ENCODE results near the gene DPM2. TPM values are rescaled to one million over a fixed set of nuclear protein-coding genes. Genes with fewer than 3 reads are reported as not detected.

DPM2 gene
- total and polyA plus RNA-seq, 8 donors, result 1.7 to 98.2 (median 35.3) TPM

GRCh38 chr9:127912882-127913281 lies 24.8 kb downstream of the DPM2 start:
- 35 to 57% (median 46%) methylated on average over 4 to 5 of the region's 5 CpGs for WGBS, 5 donors
- no peaks in the 10 kb centered on the region for H3K9me3 ChIP-seq
- H3K4me3 ChIP-seq, result no peak overlapping the region
- peaks cover 17 to 63% (median 58%) of the 10 kb centered on the region in 4 donors for H3K36me3 ChIP-seq
- H3K27ac ChIP-seq, result peak overlapping the region in 3 of 5 donors; percentile 35 to 58 (median 40)
- peak in 1 of 3 donors; percentile 43 for TF ChIP-seq POLR2AphosphoS5 (IDR thresholded peaks at IDR 0.05)
- no peak for TF ChIP-seq CTCF (IDR thresholded peaks at IDR 0.05)
- no peak for TF ChIP-seq POLR2A (IDR thresholded peaks at IDR 0.05)
- TF ChIP-seq EP300 (IDR thresholded peaks at IDR 0.05), result no peak
- peak; percentile 67 to 87 for DNase-seq
- no peaks in the 10 kb centered on the region for H3K27me3 ChIP-seq
- intact Hi-C loops (cut with DNase I; ENCODE audit: low total_unique reads), result no loop called here
- peaks cover 35 to 59% (median 51%) of the 10 kb centered on the region in 4 donors for H3K4me1 ChIP-seq

GRCh38 chr9:127912296-127912695 lies 25.4 kb downstream of the DPM2 start:
- DNase-seq, result no peak
- Histone ChIP-seq H3K27me3 (no peaks in the 10 kb centered on the region), H3K4me3 (no peak overlapping the region), H3K27ac (peak overlapping the region in 3 of 5 donors; percentile 35 to 58 (median 40)), H3K9me3 (no peaks in the 10 kb centered on the region), H3K4me1 (peaks cover 29 to 54% (median 46%) of the 10 kb centered on the region in 4 donors), H3K36me3 (peaks cover 18 to 64% (median 62%) of the 10 kb centered on the region in 4 donors)
- intact Hi-C loops (cut with DNase I; ENCODE audit: low total_unique reads), result no loop called here
- 92 to 97% (median 96%) methylated on average over 16 to 31 of the region's 31 CpGs for WGBS, 5 donors
- TF ChIP-seq EP300 (IDR thresholded peaks at IDR 0.05), result no peak
- no peak for TF ChIP-seq POLR2AphosphoS5 (IDR thresholded peaks at IDR 0.05)
- no peak for TF ChIP-seq POLR2A (IDR thresholded peaks at IDR 0.05)

GRCh38 chr9:127910613-127911205 lies 26.9 kb downstream of the DPM2 start:
- peaks cover 26 to 57% (median 47%) of the 10 kb centered on the region in 4 donors for H3K4me1 ChIP-seq
- H3K4me3 ChIP-seq, result no peak overlapping the region
- no peaks in the 10 kb centered on the region for H3K27me3 ChIP-seq
- peaks cover 18 to 64% (median 62%) of the 10 kb centered on the region in 4 donors for H3K36me3 ChIP-seq
- H3K9me3 ChIP-seq, result no peaks in the 10 kb centered on the region
- TF ChIP-seq POLR2A (IDR thresholded peaks at IDR 0.05) (no peak), POLR2AphosphoS5 (IDR thresholded peaks at IDR 0.05) (no peak), CTCF (IDR thresholded peaks at IDR 0.05) (no peak), EP300 (IDR thresholded peaks at IDR 0.05) (no peak)
- intact Hi-C loops (cut with DNase I; ENCODE audit: low total_unique reads), result no loop called here
- 62 to 73% (median 68%) methylated on average over 6 of the region's 6 CpGs for WGBS, 5 donors
- DNase-seq, result peak in 1 of 2 donors; percentile 52
- peak overlapping the region in 1 of 5 donors; percentile 58 for H3K27ac ChIP-seq

GRCh38 chr9:127909839-127910273 lies 27.8 kb downstream of the DPM2 start:
- H3K9me3 ChIP-seq, result no peaks in the 10 kb centered on the region
- H3K4me3 ChIP-seq, result no peak overlapping the region
- DNase-seq, result no peak
- H3K4me1 ChIP-seq, result peaks cover 24 to 57% (median 47%) of the 10 kb centered on the region in 4 donors
- no peak overlapping the region for H3K27ac ChIP-seq
- intact Hi-C loops (cut with DNase I; ENCODE audit: low total_unique reads), result no loop called here
- H3K27me3 ChIP-seq, result no peaks in the 10 kb centered on the region
- TF ChIP-seq POLR2AphosphoS5 (IDR thresholded peaks at IDR 0.05) (no peak), CTCF (IDR thresholded peaks at IDR 0.05) (no peak), POLR2A (IDR thresholded peaks at IDR 0.05) (no peak), EP300 (IDR thresholded peaks at IDR 0.05) (no peak)
- peaks cover 18 to 64% (median 62%) of the 10 kb centered on the region in 4 donors for H3K36me3 ChIP-seq
- WGBS, 5 donors, result 90 to 92% (median 90%) methylated on average over 12 to 17 of the region's 17 CpGs

GRCh38 chr9:127908660-127908926 lies 29.1 kb downstream of the DPM2 start:
- no peak for DNase-seq
- H3K27me3 ChIP-seq, result no peaks in the 10 kb centered on the region
- H3K4me3 ChIP-seq, result no peak overlapping the region
- peaks cover 32 to 64% (median 54%) of the 10 kb centered on the region in 4 donors for H3K4me1 ChIP-seq
- H3K36me3 ChIP-seq, result peaks cover 18 to 59% (median 57%) of the 10 kb centered on the region in 4 donors
- H3K9me3 ChIP-seq, result no peaks in the 10 kb centered on the region
- TF ChIP-seq POLR2A (IDR thresholded peaks at IDR 0.05) (no peak), CTCF (IDR thresholded peaks at IDR 0.05) (no peak), EP300 (IDR thresholded peaks at IDR 0.05) (no peak), POLR2AphosphoS5 (IDR thresholded peaks at IDR 0.05) (no peak)
- no peak overlapping the region for H3K27ac ChIP-seq
- WGBS, 5 donors, result 86 to 98% (median 94%) methylated on average over 5 to 10 of the region's 10 CpGs
- intact Hi-C loops (cut with DNase I; ENCODE audit: low total_unique reads), result no loop called here
